Measurements from ENCODE around the gene TNFRSF8.

The TNFRSF8 gene

DNA sequence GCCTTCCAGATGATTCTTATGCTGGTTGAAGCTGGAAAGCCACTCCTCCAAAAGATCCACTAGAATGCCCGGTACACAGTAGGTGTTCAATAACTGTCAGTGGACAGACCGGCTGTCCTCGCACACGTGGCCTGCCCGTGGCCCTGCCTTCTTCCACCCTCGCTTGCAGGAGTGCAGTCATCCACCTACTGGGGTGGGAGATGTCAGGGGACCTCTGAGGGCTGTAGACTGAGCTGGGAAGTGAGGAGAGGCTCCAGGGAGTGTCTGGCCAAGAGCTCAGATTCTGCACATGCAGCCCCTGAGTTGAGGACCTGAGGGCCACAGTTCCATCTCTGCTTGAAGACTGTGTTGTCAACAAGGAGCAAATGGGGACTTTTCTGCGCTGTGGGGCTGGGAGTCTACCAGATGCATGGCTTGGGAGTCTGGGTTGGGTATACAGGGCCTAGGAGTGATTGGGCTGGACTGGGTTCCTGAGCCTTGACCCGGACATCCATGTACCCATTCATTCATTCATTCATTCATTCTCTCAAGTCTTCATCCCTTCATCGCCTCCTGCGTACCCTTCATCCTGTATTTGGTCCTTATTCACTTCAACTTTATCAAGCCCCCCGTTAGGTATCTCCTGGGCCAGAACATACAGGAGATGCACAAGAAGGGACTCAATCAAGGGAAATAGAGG is 99.5 kb downstream of the TNFRSF8 start:
- no peak for DNase-seq

DNA sequence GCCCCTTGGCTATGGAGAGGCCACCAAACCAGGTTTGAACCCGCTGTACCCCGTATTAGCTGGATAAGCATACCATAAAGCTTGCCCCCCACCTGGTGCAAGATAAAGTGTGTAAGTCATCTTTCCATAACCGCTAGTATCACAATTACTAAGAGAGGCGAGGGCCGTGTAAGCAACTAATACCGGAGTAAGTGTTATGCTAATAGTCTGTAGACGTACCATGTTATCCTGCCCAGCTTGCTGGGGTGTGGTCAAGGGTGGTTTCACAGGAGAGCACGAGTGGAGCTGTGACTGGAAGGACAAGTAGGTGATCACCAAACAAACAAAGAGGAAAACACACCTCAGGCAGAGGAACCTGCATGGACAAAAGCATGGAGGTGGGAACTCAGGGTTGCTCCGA is 100.1 kb downstream of the TNFRSF8 start:
- DNase-seq, result no peak

DNA sequence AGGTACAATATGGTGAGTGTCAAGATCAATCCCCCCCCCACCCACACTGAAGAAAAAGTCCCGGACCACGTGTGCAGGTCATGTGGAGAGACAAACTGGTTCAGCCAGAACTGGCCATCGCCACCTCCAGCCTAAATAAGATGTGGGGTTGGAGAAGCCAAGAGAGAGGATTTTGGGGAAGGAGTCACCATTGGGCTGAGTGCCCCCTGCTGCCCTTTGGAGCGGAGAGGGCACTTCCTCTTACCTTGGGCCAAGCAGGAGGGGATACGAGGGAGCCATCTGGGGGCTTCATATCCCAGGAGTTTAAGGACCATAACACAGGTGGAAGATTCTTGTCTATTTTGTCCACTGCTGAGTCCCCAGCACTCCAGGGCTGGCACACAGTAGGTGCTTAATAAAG is 101.1 kb downstream of the TNFRSF8 start:
- DNase-seq, result no peak

DNA sequence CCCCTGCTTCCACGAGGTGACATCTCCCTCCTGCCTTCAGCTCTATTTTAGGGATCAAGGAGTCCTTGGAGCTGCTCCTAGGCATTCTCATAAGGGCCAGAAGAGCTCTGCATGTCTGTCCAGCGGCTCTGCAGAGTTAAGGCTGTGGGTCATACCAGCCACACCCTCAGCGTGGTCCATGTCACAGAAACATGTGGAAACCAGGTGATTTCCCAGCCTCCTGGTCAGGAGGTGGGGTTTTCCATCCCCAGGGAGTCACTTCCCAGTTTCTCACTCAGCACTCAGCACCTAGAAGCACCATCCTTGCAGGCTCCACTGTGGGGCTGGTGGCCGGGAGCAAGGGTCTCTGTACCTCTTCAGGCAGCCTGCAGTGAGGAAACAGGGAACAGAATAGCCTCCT is 102.2 kb downstream of the TNFRSF8 start:
- no peak for DNase-seq

DNA sequence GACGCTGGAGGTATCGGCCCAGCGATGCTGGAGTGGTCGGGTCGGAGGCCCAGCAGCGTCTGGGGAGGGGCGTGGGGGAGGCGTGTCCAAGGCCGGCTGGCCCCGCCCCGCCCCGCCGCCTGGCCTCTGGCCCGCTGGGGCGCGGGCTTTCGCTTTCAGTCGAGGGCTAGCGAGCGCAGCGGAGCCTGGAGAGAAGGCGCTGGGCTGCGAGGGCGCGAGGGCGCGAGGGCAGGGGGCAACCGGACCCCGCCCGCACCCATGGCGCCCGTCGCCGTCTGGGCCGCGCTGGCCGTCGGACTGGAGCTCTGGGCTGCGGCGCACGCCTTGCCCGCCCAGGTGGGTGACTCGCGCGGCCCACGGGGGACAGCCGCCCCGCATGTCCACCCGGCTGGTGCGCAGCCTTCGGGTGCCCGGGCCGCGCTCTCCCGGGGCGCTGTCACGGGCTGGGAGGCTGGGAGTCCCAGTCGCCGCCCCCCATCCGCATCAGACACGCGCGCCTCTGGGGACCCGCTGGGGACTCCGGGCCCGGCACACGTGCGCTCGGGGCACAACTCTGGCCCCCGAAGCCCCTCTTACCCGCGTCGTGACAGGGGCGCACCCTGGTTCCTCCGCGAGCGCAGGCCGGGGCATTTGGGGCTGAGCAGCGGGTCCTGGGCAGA is 103.9 kb downstream of the TNFRSF8 start, which contains the start of gene TNFRSF1B:
Gene TNFRSF1B (plus strand): TSS at position 158 of the 659 bp plus-strand sequence. CDS start 101 bp downstream, at position 259.
- no peak for DNase-seq

GRCh38 chr1:12167493-12168429 is 104.7 kb downstream of the TNFRSF8 start:
- no peak for DNase-seq

- DNase-seq, result no peak
These were observed 105.5 kb downstream of the TNFRSF8 start for GRCh38 chr1:12168451-12169160.

- DNase-seq, result no peak
These were observed 106.5 kb downstream of the TNFRSF8 start for GRCh38 chr1:12169442-12170135.

DNA sequence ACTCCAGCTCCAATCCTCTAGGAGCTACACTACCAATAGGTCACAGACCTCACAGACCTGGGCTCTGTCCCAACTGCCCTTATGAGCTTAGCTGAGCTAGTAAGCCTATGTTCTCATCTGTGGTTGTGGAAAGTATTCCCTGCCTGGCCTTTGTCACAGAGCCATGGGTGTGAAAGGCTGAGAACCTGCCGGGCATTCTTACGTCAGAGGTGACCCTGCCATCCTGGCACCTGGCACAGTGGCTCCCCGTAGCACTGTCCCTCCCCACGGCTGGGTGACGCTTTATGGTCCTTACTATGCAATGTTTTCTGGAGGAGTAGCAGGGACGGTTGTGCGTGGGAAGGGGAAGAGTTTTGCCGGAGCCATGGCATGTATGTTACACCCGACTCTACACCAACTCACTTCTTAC is 107.2 kb downstream of the TNFRSF8 start:
- no peak for DNase-seq

DNA sequence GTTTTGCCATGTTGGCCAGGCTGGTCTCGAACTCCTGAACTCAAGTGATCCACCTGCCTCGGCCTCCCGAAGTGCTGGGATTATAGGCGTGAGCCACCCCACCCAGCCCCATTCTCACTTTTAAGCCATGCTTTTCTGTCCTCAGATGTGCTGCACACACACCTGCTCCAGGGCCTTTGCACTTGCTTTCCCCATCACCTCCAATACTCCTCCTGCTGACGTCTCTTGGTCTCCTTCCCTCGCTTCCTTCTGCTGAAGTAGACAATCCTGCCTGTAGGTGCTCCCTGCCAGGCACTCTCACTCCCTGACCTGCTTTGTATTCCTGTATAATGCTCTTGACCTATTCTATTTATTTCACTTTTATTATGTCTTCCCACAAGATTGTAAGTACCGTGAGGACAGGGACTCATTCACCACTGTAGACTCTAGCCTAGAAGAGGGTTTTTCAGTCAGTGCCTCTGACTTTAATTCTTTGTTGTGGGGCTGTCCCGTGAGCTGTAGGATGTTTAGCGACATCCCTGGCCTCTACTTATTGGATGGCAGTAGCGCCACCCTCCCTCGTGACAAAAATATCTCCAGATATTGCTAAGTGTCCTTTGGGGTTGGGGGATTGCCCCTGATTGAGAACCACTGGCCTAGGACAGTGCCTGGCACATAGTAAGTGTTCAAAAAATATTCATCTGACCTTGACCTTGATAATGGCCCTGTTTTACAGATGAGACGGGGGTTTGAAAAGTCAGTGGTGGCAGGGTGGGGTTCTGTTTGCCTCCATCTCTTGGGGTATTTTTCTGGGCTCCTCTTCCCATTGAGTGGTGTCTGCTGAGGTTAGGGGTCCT is 108.3 kb downstream of the TNFRSF8 start:
- DNase-seq, result no peak

DNA sequence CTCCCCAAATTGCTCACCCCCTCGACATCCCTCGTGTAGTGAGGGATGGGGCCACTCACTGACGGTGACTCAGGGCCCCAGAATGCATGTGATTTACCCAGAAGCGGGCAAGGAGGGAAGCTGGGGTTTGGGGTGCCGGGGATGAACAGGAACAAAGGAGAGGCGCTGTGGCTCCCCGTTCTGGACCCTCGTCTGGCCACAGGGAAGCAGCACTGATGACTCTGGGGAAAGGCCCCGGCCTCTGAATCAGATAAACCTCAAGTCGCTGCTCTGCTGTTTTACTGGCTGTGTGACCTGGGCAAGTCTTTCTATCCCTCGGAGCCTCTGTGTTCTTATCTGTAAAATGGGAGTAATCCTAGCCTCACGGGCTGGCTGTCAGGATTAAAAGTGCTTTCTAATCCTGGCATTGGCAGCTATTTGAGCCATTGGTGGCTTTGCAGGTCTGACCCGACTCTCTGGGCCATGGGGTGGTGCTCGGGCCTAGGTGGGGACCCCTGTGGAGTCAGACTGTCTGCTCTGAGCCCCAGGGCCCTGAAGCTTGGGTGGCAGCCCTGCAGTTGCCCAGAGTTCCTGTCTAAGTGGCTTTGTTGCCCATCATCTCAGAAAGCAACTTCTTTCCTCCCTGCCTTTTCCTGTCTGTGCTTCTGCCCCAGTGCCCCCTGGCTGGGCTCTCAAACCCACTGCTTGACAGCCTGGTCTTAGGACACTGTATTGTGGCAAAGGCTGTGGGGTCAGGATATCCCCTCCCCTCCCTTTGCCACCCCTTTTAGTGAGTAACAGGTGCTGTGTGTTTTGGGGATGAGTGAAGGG is 109.1 kb downstream of the TNFRSF8 start:
- DNase-seq, result no peak

DNA sequence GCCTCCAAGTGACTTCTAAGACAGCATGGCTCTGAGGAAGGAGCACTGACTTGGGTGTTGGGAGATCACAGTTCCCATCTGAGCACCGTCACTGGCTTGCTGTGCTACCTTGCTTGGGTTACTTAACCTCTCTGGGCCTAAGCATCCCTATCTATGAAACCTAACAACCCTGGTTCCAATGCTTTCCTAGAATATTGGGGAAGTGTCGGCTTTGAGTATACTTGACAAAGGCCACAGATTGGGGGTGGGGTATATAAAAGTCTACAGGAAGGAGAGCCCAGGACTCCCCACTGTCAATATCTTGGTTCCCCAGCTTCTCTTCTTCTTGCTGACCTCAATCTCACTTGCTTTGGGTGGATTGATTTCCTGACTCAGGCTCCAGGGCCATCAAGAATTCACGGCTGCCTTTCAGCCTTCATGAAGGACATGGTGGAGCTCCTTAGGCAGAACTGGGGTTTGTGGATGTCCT is 110.0 kb downstream of the TNFRSF8 start:
- no peak for DNase-seq

DNA sequence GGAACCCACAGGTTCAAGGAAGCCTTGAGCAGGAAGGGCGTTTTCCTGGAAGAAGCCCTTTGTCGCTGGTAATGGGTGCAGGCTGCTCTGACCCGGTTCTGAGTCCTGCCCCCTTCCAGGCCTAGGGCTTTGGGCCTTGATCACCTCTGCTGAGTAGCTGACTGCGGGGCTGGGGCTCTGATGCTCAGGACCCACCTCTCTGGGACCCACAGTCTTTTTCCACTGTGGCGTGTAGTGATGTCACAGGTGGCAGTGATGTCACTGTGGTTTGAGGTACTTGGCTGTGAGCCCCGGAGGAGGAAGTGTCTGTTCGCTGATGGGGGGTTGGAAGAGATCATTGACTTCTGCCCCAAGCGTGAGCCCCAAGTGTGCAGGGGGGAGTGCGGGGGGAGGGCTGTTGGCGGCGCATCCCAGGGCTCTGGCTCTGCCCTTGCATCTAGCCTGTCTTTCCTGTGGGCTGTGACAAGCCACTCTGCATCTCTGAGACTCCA is 110.6 kb downstream of the TNFRSF8 start:
- no peak for DNase-seq

DNA sequence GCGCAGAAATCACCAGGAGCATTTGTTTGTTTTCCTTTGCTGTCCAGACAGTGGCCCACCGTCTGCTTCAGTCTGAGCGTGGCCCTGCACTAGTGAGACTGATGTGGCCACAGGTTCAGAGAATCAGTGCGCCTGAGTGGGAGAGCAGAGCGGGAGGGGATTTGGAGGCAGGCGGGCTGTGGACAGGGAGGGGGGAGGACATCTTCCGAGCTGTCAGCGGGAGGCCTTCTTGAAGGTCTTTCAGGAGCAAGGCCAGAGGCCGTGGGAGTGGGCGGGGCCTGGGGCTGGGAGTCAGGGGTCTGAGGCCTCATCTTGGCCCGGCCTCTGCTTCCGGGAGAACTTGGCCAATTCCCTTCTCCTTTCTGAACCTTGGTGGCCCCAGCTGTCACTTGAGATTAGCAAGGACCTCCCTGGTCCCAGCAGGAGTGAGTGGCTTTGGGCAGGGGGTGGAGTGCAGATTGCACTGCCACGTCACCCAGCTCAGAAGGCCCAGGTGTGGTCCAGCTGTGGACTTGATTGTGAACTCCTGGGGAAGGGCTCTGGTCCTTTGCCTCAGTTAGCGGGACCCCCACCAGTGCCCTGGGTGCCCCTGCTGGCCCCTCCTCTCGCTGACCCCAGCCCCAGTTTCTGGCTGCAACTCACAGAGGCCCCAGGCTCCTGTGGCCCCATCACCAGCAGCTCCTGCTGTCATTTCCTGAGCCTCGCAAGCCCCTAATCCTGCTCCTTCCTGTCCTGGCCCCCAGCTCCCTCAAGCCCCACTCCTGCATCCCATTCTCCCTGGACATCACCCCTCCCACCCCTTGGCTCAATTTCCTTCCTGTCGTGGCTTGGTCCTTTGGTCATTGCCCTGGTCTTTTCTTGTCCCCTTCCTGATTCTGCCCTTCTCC is 112.1 kb downstream of the TNFRSF8 start:
- no peak for DNase-seq

DNA sequence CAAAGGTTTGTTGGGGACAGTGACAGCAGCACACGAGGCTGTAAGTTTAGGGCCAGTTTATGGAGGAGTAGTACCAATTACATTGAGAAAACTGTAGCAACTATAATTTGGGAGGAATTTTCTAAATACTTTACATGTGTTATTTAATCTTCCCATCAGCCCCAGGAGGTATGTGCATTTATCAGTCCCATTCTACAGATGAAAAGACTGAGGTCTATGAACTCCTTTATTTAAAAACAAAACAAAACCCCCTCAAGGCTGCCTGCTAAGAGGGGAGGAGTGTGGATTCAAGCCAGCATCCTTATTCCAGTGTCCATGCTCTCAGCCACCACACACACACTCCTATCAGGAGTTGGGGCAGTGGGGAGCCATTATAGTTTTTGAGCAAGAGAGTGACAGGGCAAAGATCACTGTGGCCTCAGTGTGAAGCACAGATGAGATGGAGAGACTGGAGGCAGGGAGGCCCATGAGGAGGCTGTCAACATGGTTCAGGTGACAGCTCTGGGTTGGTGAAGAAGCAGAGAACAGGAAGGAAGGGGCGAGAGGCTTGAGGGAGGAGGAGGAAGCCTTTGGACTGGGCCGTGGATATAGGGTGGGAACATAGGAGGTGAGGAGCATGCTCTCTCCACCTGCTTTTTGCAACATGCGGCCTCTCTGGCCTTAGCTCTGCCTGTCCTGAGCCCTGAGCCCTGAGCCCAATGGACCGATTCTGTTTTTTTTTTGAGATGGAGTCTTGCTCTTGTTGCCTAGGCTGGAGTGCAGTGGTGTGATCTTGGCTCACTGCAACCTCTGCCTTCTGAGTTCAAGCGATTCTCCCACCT is 113.4 kb downstream of the TNFRSF8 start:
- no peak for DNase-seq

DNA sequence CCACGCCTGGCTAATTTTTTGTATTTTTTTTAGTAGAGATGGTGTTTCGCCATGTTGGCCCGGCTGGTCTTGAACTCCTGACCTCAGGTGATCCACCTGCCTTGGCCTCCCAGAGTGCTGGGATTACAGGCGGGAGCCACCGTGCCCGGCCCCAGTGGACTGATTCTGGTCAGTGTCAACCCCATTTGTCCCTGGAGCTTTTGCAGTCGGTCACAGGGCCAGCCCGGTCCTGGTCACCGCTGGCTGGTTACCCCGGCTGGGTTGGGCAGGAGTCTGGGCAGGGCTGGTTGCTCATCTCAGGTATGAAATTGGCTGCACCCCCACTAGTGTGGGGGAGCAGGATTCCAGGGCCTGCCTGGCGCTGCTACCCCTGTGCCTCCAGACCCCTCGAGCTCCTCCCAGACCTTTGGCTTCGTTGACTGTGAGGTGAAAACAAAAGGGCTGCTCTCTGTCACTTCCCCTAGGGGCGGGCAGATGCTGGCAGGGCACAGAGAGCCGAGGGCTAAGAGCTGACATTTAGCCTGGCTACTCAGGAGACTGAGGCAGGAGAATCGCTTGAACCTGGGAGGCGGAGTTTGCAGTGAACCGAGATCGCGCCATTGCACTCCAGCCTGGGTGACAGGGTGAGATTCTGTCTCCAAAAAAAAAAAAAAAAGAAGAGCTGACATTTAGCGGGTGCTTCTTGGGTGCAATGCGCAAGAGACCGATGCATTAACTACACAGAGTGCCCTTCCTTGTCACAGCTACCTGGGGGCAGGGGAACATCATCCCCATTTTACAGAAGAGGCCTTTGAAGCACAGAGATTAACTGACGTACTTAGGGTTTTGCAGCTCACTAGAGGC is 114.3 kb downstream of the TNFRSF8 start:
- no peak for DNase-seq

DNA sequence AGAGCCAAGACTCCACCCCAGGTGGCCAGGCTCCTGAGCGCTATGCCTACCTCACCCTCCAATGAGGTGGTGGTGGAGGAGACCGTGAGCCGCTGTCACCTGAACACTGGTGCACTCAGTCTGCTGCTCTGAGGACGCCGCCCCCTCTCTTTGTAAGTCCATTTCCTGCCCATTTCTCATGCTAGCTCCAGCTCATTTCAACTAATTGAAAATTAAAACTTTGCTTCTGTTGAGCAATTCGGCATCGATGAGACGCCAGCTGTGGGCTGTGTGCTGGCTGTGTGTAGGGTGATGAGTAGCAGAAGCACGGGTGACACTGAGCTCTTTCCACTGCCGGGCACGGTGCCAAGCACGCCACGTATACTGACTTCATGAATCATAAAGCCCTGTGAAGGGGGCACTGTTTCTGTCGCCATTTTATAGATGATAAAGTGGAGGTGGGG is 114.9 kb downstream of the TNFRSF8 start:
- DNase-seq, result peak; percentile 54

Measured in NCI-H2029 (cell line).